Ovary (tissue), 3 donors: ENCODE results near the gene GRK3.

Source experiments
- CTCF ChIP-seq, 3 donors: fragments of 450-650 bp in 2 of 3; fragments of 200-600 bp in 1 of 3; IDR thresholded peaks; one replicate each; pipeline versions ENCODE4 v1.5.1 to v1.8.0; 2016 to 2022; ENCODE audit warnings: antibody characterized with exemption in 3 of 3, mild to moderate bottlenecking in 1 of 3
- EP300 ChIP-seq: sonication (generic); formaldehyde crosslinking; IDR thresholded peaks from one replicate; pipeline ENCODE4 v1.6.1; 2017; ENCODE audit warnings: antibody characterized with exemption
- POLR2A ChIP-seq: fragments of 450-650 bp; IDR thresholded peaks from one replicate; pipeline ENCODE4 v1.6.1; 2017; ENCODE audit warnings: antibody characterized with exemption, mild to moderate bottlenecking, moderate library complexity
- donor health status: DM: no; HTN: no; CAD: no.

GRCh38 chr22:25554238-25554671, 10.2 kb upstream of the GRK3 start:
- TF ChIP-seq CTCF (IDR thresholded peaks at IDR 0.05) (no peak), EP300 (no peak), POLR2A (no peak)
